Mesodermal cell (in vitro differentiated cells): Measurements from ENCODE around the gene TTYH1.

ENCODE experiments used
- H3K27ac ChIP-seq: 2 replicates; pipeline ENCODE4 v1.7.0; 2013; ENCODE audit warnings: mild to moderate bottlenecking, low read depth, low read length, moderate library complexity; ENCODE audit not compliant: severe bottlenecking
- H3K36me3 ChIP-seq: 2 replicates; pipeline ENCODE4 v1.7.1; 2013; ENCODE audit warnings: mild to moderate bottlenecking, low read length, moderate library complexity; ENCODE audit not compliant: control insufficient read depth, insufficient read depth
- H3K4me1 ChIP-seq: one replicate; pipeline ENCODE4 v1.7.1; 2013; ENCODE audit warnings: mild to moderate bottlenecking, low read length; ENCODE audit not compliant: insufficient read depth, control insufficient read depth, poor library complexity, severe bottlenecking
- H3K4me3 ChIP-seq: 2 replicates; pipeline ENCODE4 v1.7.0; 2013; ENCODE audit warnings: low read length, control low read depth, mild to moderate bottlenecking; ENCODE audit not compliant: insufficient read depth, poor library complexity, severe bottlenecking; ENCODE audit errors: extremely low read depth
- H3K9me3 ChIP-seq: 2 replicates; pipeline ENCODE4 v1.7.1; 2013; ENCODE audit warnings: mild to moderate bottlenecking, low read length, moderate library complexity; ENCODE audit not compliant: control insufficient read depth
- WGBS, 2 experiments: methylation state at CpG; one replicate each; pipeline ENCODE4 v1.1.5; 2013; ENCODE audit warnings: missing lambda C conversion rate in 2 of 2; ENCODE audit not compliant: insufficient coverage in 2 of 2; 5-methylcytosine and 5-hydroxymethylcytosine counted together

Gene TTYH1

DNA sequence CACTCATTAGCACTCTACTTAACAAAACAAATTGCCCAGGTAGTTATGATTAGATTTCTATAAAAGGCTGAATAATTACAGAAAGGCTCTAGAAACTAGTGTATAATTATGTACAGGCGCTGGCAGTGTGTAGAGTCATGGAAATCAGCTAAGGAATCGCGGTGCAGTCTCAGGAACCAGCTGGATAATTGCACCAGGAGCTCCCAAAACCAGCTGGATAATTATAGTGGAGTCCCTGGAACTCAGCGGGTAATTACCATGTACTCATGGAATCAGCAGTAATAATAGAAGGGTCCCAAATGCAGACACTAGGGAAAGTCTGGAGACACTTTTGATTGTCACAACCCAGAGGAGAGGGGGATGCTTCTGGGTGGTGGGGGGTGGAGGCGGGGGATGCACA lies 23.2 kb upstream of the TTYH1 start:
- Histone ChIP-seq H3K36me3 (no peaks in the 10 kb centered on the region), H3K4me3 (no peak overlapping the region), H3K4me1 (no peaks in the 10 kb centered on the region), H3K9me3 (no peaks in the 10 kb centered on the region), H3K27ac (no peak overlapping the region)
- 82 to 89% methylated on average over 4 to 5 of the region's 5 CpGs for WGBS, 2 experiments

- 91 to 92% methylated on average over 16 of the region's 16 CpGs for WGBS, 2 experiments
- no peak overlapping the region for H3K4me3 ChIP-seq
- H3K4me1 ChIP-seq, result no peaks in the 10 kb centered on the region
- H3K36me3 ChIP-seq, result no peaks in the 10 kb centered on the region
- no peak overlapping the region for H3K27ac ChIP-seq
- no peaks in the 10 kb centered on the region for H3K9me3 ChIP-seq
These were observed 21.9 kb upstream of the TTYH1 start for GRCh38 chr19:54393381-54393780.

DNA sequence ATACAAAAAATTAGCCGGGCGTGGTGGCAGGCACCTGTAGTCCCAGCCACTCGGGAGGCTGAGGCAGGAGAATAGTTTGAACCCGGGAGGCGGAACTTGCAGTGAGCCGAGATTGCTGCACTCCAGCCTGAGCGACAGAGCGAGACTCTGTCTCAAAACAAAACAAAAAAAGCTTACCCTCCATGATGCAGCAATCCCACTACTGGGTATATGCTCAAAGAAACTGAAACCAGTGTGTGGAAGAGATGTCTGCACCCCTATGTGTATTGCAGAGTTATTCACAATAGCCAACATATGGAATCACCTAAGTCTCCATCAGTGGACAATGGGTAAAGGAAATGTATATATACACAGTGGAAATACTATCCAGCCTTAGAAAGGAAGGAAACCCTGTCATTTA lies 19.6 kb upstream of the TTYH1 start:
- WGBS, 2 experiments, result 57 to 87% methylated on average over 3 to 5 of the region's 8 CpGs
- Histone ChIP-seq H3K4me1 (no peaks in the 10 kb centered on the region), H3K36me3 (no peaks in the 10 kb centered on the region), H3K4me3 (no peak overlapping the region), H3K9me3 (no peaks in the 10 kb centered on the region), H3K27ac (no peak overlapping the region)

- H3K4me3 ChIP-seq, result no peak overlapping the region
- no peaks in the 10 kb centered on the region for H3K36me3 ChIP-seq
- H3K9me3 ChIP-seq, result no peaks in the 10 kb centered on the region
- no peaks in the 10 kb centered on the region for H3K4me1 ChIP-seq
- 20 to 40% methylated on average over 1 of the region's 2 CpGs for whole genome bisulfite sequencing, 2 experiments
- no peak overlapping the region for H3K27ac ChIP-seq
These were observed 16.1 kb upstream of the TTYH1 start for GRCh38 chr19:54399189-54399588.

- Histone ChIP-seq H3K27ac (no peak overlapping the region), H3K4me3 (no peak overlapping the region), H3K36me3 (no peaks in the 10 kb centered on the region), H3K4me1 (no peaks in the 10 kb centered on the region), H3K9me3 (no peaks in the 10 kb centered on the region)
- 73% methylated on average over 3 of the region's 6 CpGs; no CpG with 5 or more reads in 1 of the 2 experiments for WGBS, 2 experiments
These were observed 14.4 kb upstream of the TTYH1 start for GRCh38 chr19:54400913-54401312.

DNA sequence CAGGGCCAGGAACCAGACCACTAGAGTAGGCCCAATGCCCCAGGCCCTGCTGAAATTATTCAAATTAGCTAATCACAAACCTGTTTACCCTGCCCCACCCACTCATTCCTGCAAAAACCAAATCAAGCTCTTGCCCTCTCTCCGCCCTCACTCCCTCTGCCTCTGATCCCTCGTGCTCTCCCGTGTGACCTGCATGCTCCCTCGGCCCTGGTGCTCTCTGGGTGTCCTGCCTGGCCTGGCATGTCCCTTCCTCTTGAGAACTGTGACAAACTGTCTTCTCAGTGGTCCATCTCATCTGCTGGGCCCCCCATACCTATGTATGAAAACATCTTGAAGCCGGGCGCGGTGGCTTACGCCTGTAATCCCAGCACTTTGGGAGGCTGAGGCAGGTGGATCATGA lies 12.2 kb upstream of the TTYH1 start:
- Histone ChIP-seq H3K9me3 (no peaks in the 10 kb centered on the region), H3K4me1 (no peaks in the 10 kb centered on the region), H3K36me3 (no peaks in the 10 kb centered on the region), H3K27ac (no peak overlapping the region), H3K4me3 (no peak overlapping the region)
- 87 to 93% methylated on average over 7 to 8 of the region's 8 CpGs for WGBS, 2 experiments

DNA sequence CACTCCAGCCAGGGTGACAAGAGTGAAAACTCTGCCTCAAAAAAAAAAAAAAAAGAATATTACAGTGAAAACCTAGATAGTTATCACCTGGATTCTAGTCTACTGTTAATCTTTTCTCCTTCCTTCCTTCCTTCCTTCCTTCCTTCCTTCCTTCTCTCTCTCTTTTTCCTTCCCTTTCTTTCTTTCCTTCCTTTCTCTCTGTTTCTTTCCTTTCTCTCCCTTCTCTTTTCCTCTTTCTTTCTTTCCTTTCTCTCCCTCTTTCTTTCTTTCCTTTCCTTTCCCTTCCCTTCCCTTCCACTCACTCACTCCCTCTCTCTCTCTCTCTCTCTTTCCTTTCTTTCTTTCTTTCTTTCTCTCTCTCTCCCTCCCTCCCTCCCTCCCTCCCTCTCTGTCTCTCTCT lies 9.6 kb upstream of the TTYH1 start:
- Histone ChIP-seq H3K27ac (no peak overlapping the region), H3K4me3 (no peak overlapping the region), H3K9me3 (no peaks in the 10 kb centered on the region), H3K4me1 (no peaks in the 10 kb centered on the region), H3K36me3 (no peaks in the 10 kb centered on the region)

DNA sequence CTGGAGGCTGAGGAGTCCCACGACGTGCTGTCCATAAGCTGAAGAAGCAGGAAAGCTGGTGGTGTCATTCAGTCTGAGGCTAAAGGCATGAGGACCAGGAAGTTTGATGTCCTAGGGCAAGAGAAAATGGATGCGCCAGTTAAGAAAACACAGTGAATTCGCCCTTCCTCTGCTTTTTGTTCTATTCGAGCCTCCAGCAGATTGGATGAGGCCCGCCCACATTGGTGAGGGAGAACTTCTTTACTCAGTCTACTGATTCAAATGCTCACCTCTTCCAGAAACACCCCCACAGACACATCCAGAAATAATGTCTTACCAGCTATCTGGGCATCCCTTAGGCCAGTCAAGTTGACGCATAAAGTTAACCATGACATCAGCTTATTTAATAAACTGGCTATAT lies 7.5 kb upstream of the TTYH1 start:
- Histone ChIP-seq H3K36me3 (no peaks in the 10 kb centered on the region), H3K27ac (no peak overlapping the region), H3K4me3 (no peak overlapping the region), H3K9me3 (no peaks in the 10 kb centered on the region), H3K4me1 (no peaks in the 10 kb centered on the region)
- WGBS, 2 experiments, result 85 to 91% methylated on average over 5 to 7 of the region's 7 CpGs

DNA sequence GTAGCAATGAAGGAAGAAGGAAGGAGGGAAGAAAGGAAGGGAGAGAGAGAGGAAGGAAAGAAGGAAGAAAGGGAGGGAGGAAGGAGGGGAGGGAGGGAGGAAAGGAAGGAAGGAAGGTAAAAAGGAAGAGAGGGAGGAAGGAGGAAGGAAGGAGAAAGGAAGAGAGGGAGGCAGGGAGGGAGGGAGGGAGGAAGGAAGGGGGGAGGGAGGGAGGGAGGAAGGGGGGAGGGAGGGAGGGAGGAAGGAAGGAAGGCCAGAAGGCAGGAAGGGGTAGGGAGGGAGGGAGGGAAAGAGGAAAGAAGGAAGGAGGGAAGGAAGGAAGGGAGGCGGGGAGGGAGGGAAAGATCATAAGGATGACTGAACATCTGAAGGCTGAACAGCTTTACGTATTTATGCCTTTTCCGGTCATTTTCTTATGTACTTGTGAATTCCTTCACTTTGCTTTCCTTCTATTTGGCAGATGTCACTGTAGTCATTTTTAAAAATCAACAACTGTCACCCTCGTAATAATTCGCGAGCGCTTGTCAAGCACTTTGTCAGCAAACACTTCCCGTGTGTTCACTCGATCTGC lies 6.7 kb upstream of the TTYH1 start:
- Histone ChIP-seq H3K36me3 (no peaks in the 10 kb centered on the region), H3K9me3 (no peaks in the 10 kb centered on the region), H3K4me1 (no peaks in the 10 kb centered on the region), H3K27ac (no peak overlapping the region), H3K4me3 (no peak overlapping the region)
- 83 to 93% methylated on average over 4 of the region's 9 CpGs for WGBS, 2 experiments

DNA sequence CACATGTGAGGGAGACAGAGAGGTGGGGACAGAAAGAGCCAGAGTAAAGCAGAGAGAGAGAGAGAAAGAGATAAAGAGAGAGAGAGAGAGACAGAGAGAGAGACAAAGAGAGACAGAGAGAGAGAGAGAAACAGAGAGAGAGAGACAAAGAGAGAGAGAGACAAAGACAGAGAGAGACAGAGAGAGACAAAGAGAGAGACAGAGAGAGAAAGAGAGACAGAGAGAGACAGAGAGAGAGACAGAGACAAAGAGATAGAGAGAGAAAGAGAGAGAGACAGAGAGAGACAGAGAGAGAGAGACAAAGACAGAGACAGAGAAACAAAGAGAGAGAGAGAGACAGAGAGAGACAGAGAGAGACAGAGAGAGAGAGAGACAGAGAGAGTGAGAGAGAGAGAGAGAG lies 4.2 kb upstream of the TTYH1 start:
- no peak overlapping the region for H3K27ac ChIP-seq
- no peaks in the 10 kb centered on the region for H3K36me3 ChIP-seq
- no peak overlapping the region for H3K4me3 ChIP-seq
- H3K4me1 ChIP-seq, result peaks cover 3% of the 10 kb centered on the region
- H3K9me3 ChIP-seq, result no peaks in the 10 kb centered on the region

DNA sequence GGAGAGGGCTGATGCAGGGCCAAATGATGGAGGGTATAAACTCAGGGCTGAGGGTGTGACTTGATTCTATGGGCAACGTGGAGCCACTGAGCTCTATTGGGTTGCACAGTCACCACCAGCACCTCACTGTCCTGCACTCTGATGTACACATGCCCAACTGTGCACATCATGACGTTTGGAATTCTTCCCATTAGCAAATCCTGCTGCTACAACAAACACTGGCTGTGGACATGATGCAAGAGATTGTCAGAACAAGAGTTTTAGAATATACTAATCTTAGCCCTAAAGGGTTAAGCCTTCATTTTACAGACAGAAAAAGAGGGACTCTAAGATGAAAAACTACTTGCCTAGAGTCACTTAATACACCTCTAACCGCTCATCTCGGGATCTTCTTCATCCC lies 2.4 kb upstream of the TTYH1 start:
- H3K9me3 ChIP-seq, result no peaks in the 10 kb centered on the region
- H3K36me3 ChIP-seq, result no peaks in the 10 kb centered on the region
- H3K4me1 ChIP-seq, result peaks cover 6% of the 10 kb centered on the region
- no peak overlapping the region for H3K4me3 ChIP-seq
- WGBS, 2 experiments, result 58 to 65% methylated on average over 2 of the region's 4 CpGs
- no peak overlapping the region for H3K27ac ChIP-seq
